Mammary epithelial cell (primary cell): ENCODE results near the gene MED27.

Source experiments
- CTCF ChIP-seq, 2 donors: IDR thresholded peaks in 1 of 2; conservative IDR thresholded peaks in 1 of 2; 2 replicates each; pipeline ENCODE4 v1.5.1; 2011 to 2012; ENCODE audit warnings: inconsistent platforms in 2 of 2, low read length in 2 of 2, mild to moderate bottlenecking in 2 of 2, control low read depth in 1 of 2, low read depth in 1 of 2; ENCODE audit not compliant: insufficient read depth in 1 of 2; ENCODE audit errors: extremely low read depth in 1 of 2
- EZH2 ChIP-seq: IDR thresholded peaks from 2 replicates; pipeline ENCODE4 v1.6.1; 2012; ENCODE audit warnings: low read length, inconsistent platforms, borderline replicate concordance

DNA sequence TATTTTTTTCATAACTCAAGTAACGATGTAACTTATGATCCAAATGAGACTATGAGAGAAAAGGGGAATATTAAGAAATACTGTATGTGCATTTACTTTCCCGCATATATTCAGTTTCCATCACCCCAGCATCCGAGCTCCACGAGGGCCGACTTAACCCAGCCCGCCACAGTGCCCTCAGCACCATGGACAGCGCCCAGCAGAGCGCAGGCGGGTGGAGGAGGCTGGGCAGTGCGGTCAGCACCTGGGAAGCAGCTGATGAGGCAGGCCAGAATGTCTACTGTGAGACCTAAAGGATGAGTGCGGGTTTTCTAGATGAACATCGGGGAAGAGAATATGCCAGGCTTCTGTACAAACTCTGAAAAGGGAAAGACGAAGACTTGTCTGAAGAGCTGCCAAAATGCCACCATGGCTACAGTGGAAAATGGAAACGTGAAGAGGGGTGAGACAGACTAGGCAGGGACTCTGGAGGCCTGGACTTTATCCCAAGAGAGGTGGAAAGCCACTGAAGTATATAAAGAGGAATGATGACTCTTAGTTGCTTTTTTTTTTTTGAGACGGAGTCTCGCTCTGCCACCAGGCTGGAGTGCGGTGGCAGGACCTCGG lies 34.5 kb upstream of the MED27 start:
- TF ChIP-seq CTCF (conservative IDR thresholded peaks at IDR 0.05 in 1 of 2, IDR thresholded peaks at IDR 0.05 in 1 of 2; ENCODE audit: extremely low read depth in 1 of 2, insufficient read depth in 1 of 2, low read depth in 1 of 2, low read length in 2 of 2) (no peak), EZH2 (no peak)
